Measurements from ENCODE around the gene SOST. TPM values are rescaled to one million over a fixed set of nuclear protein-coding genes. Genes with fewer than 3 reads are reported as not detected.

SOST gene
- total and polyA plus RNA-seq, 4 donors = 0.02 to 0.04 TPM; not detected in 2

DNA sequence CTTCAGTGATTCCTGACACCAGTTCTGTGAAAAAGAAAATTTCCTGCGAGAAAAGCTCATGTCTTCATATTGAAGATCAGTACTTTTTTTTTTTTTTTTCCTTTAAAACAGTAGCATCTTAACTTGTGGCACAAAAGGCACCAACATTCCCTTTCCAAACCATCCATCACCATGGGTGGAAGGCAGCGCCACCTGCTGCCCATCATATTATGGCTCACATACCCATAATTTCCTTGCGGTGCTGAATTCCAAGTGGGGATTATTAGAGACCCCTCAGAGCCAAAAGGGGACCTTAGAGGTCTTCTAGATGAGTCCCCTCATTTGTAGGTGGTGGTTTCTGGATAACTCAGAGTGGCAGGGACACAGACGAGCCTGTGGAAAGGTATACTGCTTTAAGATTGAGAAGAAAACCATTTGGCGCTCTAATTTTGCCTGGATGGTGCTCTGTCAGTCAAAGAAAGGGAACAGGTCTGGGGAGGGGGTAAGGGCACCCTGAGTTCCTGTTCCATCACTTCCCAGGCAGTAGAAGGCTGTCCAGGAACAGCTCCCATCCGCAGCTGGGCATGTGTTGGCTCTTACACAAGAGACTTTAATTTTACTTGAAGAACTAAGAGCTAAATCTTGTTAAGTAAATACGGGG, 7.9 kb upstream of the SOST start:
- peak; percentile 55 for ATAC-seq (ENCODE audit: insufficient read depth, low FRiP score)
- TF ChIP-seq, protein P1, sequence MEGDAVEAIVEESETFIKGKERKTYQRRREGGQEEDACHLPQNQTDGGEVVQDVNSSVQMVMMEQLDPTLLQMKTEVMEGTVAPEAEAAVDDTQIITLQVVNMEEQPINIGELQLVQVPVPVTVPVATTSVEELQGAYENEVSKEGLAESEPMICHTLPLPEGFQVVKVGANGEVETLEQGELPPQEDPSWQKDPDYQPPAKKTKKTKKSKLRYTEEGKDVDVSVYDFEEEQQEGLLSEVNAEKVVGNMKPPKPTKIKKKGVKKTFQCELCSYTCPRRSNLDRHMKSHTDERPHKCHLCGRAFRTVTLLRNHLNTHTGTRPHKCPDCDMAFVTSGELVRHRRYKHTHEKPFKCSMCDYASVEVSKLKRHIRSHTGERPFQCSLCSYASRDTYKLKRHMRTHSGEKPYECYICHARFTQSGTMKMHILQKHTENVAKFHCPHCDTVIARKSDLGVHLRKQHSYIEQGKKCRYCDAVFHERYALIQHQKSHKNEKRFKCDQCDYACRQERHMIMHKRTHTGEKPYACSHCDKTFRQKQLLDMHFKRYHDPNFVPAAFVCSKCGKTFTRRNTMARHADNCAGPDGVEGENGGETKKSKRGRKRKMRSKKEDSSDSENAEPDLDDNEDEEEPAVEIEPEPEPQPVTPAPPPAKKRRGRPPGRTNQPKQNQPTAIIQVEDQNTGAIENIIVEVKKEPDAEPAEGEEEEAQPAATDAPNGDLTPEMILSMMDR (IDR thresholded peaks at IDR 0.05; ENCODE audit: control extremely low read depth, extremely low read depth) = peak; percentile 61
- Histone ChIP-seq H3K4me1 (ENCODE audit: control insufficient read depth in 5 of 5, insufficient read depth in 5 of 5, low read length in 5 of 5) (peaks cover 0 to 3% (median 0%) of the 10 kb centered on the region in 5 donors), H3K27ac (ENCODE audit: low read depth in 1 of 2, low read length in 1 of 2) (no peak overlapping the region), H3K9me3 (ENCODE audit: control insufficient read depth in 4 of 4, insufficient read depth in 3 of 4, low read length in 3 of 4) (no peaks in the 10 kb centered on the region), H3K36me3 (ENCODE audit: control insufficient read depth in 4 of 4, insufficient read depth in 4 of 4, low read length in 4 of 4) (peaks cover 7 to 29% (median 17%) of the 10 kb centered on the region in 4 donors), H3K4me3 (no peak overlapping the region), H3K9ac (ENCODE audit: insufficient read depth in 1 of 2, low read length in 2 of 2) (no peak overlapping the region), H3K27me3 (ENCODE audit: control insufficient read depth in 3 of 3, insufficient read depth in 3 of 3, low read length in 2 of 3) (no peaks in the 10 kb centered on the region)
- peak; percentile 50 to 61 (median 52) for DNase-seq
- 43 to 57% methylated on average over 7 of the region's 7 CpGs for WGBS, 2 donors

- Histone ChIP-seq H3K27ac (ENCODE audit: low read depth in 1 of 2, low read length in 1 of 2) (no peak overlapping the region), H3K27me3 (ENCODE audit: control insufficient read depth in 3 of 3, insufficient read depth in 3 of 3, low read length in 2 of 3) (peaks cover 0 to 17% (median 8%) of the 10 kb centered on the region in 3 donors), H3K36me3 (ENCODE audit: control insufficient read depth in 4 of 4, insufficient read depth in 4 of 4, low read length in 4 of 4) (no peaks in the 10 kb centered on the region), H3K4me3 (no peak overlapping the region), H3K4me1 (ENCODE audit: control insufficient read depth in 5 of 5, insufficient read depth in 5 of 5, low read length in 5 of 5) (peaks cover 0 to 5% (median 0%) of the 10 kb centered on the region in 5 donors), H3K9ac (ENCODE audit: insufficient read depth in 1 of 2, low read length in 2 of 2) (peak overlapping the region in 1 of 2 donors; percentile 4), H3K9me3 (ENCODE audit: control insufficient read depth in 4 of 4, insufficient read depth in 3 of 4, low read length in 3 of 4) (peaks cover 0 to 3% (median 0%) of the 10 kb centered on the region in 4 donors)
- TF ChIP-seq, protein P1 (IDR thresholded peaks at IDR 0.05; ENCODE audit: control extremely low read depth, extremely low read depth) = peak; percentile 100
- DNase-seq (peak; percentile 92 to 93 (median 92)), ATAC-seq (ENCODE audit: insufficient read depth, low FRiP score) (peak; percentile 84)
- WGBS, 2 donors = 7 to 12% methylated on average over 10 of the region's 10 CpGs
Measured at GRCh38 chr17:43760254-43760852, 1.8 kb upstream of the SOST start.

DNA sequence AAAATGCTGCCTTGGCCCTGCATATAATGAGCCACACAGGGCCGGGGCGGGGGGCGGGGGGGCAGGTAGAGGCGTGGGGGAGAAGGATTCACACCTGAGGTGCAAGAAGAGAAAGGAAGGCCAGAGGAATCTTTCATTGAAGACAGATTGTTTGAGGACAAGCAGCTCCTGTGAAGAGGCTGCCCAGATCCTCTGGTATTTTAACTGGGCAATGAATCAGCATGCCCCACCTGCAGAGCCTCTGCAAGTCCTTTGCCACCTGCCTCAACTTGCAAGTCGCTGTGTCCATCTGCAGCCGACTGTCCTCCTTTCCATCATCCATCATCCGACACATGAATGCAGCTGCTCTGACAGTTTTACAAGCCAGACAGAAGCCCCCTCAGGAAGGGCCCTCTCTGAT, 1.2 kb upstream of the SOST start:
- Histone ChIP-seq H3K4me3 (no peak overlapping the region), H3K4me1 (ENCODE audit: control insufficient read depth in 5 of 5, insufficient read depth in 5 of 5, low read length in 5 of 5) (peaks cover 0 to 6% (median 0%) of the 10 kb centered on the region in 5 donors), H3K9me3 (ENCODE audit: control insufficient read depth in 4 of 4, insufficient read depth in 3 of 4, low read length in 3 of 4) (peaks cover 0 to 4% (median 0%) of the 10 kb centered on the region in 4 donors), H3K36me3 (ENCODE audit: control insufficient read depth in 4 of 4, insufficient read depth in 4 of 4, low read length in 4 of 4) (no peaks in the 10 kb centered on the region), H3K27me3 (ENCODE audit: control insufficient read depth in 3 of 3, insufficient read depth in 3 of 3, low read length in 2 of 3) (peaks cover 0 to 17% (median 9%) of the 10 kb centered on the region in 3 donors), H3K9ac (ENCODE audit: insufficient read depth in 1 of 2, low read length in 2 of 2) (no peak overlapping the region), H3K27ac (ENCODE audit: low read depth in 1 of 2, low read length in 1 of 2) (no peak overlapping the region)
- ATAC-seq (ENCODE audit: insufficient read depth, low FRiP score) = no peak
- no peak for DNase-seq
- WGBS, 2 donors = 69 to 71% methylated on average over 7 of the region's 7 CpGs
- TF ChIP-seq, protein P1 (IDR thresholded peaks at IDR 0.05; ENCODE audit: control extremely low read depth, extremely low read depth) = no peak
